Measurements from ENCODE around the gene ZNF146.
"Not testable (repeated sequence)": the region's sequence is repeated elsewhere in the genome, so short reads cannot be mapped to it uniquely, and the experiment has no call there.

ZNF146 gene
- total RNA-seq = 33.7 to 83.6 reads per million in 2 donors

DNA sequence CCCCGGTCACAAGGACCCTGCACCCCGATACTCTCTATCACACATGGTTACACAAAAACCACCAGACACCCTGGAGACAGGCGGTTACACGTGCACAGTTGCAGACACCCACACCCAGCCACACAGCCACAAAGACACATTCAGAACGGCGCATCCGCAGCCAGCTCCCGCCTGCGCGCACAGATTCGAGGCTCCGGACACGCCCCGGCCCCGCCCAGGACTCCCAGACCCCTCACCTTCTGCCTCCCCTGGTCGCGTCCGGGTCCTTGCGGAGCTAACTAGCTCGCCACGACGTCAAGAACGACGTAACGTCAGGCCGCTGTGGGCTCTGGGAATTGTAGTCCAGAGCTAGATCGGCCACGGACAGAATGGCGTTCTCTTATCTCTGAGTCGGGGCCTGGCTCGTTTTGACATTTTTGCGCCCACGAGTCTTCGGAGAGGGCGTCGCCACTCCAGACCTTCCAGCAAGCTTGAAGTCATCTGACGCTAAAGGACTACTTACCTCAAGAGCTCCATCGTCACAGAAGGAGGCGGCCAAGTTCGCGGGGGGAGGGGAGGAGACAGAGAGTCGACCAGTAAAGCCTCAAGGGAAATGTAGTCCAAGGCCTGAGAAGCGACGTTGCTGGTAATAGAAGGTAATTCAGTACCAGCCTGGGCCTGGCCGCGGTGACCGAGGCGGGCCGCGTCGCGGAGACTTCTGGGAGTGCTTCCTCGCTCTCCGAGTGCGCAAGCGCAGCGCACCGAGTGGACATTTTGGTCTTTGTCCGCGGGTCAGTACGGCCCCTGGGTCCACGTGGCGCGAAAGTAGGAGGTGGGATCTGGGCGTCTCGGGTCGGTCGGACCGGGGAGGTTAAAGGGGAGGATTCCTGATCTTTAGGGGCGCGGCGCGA is at the start of gene ZNF146, which contains the start of gene ZNF565:
Gene ZNF146 (plus strand): TSS at position 721 of the 890 bp plus-strand sequence. CDS start 21,335 bp downstream, outside the sequence.
Gene ZNF565 (minus strand): TSS at position 280 of the 890 bp plus-strand sequence. CDS start 12,680 bp downstream, outside the sequence.
- DNase-seq = peak; percentile 85 to 99 (median 94)

DNA sequence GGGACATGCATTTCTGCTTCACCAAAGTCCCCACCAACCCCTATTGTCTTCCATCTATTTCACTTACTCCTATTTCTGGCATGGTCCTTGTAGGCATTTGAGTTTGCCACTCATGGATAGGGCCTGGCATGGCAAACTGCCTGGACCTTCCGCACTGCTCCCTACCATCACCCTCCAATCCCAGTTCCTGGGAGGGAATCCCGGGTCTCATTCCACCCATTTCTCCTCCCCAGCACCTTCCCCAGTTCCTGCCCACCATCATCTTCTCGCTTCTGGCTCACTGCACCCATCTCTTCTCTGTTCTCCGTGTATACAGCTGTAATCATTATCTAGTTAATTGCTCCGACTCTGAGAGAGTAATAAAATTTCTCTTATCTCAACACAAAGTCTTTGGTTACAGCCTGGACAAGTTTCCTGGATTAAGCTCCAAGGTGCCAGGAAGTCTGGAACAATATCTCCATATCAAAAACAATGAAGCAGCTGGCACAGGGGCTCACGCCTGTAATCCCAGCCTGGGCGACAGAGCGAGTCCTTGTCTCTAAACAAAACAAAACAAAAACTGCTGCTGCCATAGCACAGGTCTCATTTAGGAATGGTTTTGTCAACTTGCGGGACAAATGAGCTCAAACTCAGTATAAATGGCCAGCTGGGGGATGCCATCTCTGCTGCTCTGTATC is 45.7 kb upstream of the ZNF146 start:
- no peak for DNase-seq

DNA sequence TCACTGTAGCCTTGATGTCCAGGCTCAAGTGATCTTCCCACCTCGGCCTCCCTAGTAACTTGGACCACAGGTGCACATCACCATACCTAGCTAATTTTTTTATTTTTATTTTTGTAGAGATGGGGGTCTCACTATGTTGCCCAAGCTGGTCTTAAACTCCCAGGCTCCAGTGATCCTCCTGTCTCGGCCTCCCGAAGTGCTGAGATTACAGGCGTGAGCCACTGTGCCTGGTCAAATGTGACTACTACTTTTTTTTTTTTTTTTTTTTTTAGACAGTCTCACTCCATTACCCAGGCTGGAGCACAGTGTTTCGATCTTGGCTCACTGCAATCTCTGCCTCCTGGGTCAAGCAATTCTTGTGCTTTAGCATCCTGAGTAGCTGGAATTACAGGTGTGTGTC is 42.1 kb upstream of the ZNF146 start:
- DNase-seq = no peak

DNA sequence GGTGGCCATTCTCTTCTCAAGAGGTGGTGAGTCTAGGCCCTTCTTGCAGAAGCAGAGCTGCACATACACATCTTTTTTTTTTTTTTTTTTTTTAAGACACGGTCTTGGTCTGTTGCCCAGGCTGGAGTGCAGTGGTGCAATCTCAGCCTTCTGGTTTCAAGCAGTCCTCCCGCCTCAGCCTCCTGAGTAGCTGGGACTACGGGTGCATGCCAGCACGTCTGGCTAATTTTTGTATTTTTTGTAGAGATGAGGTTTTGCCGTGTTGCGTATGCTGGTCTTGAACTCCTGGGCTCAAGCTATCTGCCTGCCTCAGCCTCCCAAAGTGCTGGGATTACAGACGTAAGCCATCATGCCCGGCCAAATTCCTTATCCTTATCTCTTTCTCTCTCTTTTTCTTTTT is 41.1 kb upstream of the ZNF146 start:
- not testable (repeated sequence) for DNase-seq

- DNase-seq = not testable (repeated sequence)
These were observed 35.8 kb upstream of the ZNF146 start for GRCh38 chr19:36179077-36179476.

DNA sequence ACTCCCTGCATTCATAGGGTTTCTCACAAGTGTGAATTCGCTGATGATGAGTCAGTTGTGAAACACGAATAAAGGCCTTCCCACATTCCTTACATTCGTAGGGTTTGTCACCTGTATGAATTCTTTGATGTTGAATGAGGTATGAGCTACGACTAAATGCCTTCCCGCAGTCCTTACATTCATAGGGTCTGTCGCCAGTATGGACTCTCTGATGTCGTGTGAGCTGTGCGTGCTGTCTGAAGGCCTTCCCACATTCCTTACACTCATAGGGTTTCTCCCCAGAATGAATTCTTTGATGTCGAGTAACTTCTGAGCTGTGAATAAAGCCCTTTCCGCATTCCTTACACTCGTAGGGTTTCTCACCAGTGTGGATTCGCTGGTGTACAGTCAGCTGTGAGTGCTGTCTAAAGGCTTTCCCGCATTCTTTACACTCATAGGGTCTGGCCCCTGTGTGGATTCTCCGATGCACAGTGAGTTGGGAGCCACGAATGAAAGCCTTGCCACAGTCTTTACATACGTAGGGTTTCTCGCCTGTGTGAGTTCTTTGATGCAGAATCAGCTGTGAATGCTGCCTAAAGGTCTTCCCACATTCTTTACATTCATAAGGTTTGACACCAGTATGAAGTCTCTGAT is 32.2 kb upstream of the ZNF146 start:
- no peak for DNase-seq

DNA sequence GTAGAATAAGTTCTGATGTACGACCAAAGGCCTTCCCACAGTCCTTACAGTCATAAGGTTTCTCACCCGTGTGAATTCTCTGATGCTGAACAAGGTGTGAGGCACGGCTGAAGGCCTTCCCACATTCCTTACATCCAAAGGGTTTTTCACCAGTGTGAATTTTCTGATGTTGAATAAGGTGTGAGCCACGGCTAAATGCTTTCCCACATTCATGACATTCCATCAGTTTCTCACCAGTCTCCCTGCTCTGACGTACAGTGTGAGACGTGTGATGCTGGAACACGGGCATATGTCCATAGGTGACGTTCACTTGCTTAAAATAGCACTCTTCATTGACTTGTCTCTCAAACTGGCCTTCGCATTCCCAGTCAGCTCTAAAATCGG is 31.7 kb upstream of the ZNF146 start:
- no peak for DNase-seq

DNA sequence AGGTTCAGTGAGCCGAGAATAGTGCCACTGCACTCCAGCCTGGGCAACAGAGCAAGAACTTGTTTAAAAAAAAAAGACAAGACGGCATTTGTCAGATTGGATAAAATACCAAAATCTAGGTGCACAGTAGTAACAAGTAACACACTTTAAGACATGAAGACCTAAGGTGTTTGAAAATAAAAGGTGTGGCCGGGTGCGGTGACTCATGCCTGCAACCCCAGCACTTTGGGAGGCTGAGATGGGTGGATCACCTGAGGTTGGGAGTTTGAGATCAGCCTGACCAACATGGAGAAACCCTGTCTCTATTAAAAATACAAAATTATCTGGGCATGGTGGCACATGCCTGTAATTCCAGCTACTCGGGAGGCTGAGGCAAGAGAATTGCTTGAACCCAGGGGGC is 28.2 kb upstream of the ZNF146 start:
- DNase-seq = not testable (repeated sequence)

GRCh38 chr19:36196249-36196648 is 18.7 kb upstream of the ZNF146 start:
- DNase-seq = no peak

DNA sequence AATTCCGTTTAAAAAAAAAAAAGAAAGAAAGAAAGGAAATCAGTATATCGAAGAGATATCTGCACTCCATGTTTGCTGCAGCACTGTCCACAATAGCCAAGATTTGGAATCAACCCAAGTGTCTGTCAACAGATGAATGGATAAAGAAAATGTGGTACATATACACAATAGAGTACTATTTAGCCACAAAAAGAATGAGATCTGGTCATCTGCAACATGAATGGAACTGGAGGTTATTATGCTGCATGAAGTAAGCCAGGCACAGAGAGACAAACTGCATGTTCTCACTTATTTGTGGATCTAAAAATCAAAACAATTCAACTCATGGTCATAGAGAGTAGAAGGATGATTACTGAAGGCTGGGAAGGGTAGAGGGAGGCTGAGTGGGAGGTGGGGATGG is 16.8 kb upstream of the ZNF146 start:
- DNase-seq = no peak

DNA sequence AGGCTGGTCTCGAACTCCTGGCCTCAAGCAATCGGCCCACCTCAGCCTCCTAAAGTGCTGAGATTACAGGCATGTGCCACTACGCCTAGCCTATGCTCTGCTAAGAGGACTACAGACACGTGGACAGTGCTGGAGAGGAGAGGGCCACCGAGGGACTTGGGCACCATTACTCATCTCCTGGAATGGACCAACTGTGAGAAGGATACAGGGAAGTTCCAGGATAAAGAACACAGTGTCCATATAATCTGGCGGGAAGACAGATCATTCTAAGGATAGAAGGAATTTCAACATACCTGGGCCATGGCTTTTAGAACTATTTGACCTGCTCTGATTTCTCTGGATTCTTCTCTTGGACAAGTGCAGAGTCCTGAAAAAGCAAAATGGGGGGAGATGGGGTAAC is 13.2 kb upstream of the ZNF146 start:
- DNase-seq = no peak

GRCh38 chr19:36203293-36203692 is 11.6 kb upstream of the ZNF146 start:
- no peak for DNase-seq

- no peak for DNase-seq
These were observed 7.2 kb upstream of the ZNF146 start for GRCh38 chr19:36207605-36208252.

GRCh38 chr19:36209372-36209771 is 5.5 kb upstream of the ZNF146 start:
- no peak for DNase-seq

GRCh38 chr19:36210497-36210896 is 4.4 kb upstream of the ZNF146 start:
- no peak for DNase-seq

DNA sequence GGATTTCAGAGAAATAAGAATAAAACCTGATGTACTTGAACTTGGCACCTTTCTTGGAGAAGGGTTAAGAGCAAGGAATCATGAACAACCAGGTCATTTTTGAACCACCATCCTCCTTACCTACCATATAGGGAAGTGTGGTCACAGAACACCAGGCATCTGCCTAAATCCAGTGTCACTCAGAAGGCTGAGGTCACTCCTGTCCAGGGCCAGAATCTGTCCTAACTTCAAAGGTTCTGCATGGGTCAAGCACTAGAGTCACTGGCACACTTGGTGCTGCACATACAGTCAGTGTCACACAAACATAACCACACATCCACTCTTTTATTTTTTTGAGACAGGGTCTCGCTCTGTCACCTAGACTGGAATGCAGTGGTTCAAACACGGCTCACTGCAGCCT is 2.0 kb upstream of the ZNF146 start:
- DNase-seq = no peak

DNA sequence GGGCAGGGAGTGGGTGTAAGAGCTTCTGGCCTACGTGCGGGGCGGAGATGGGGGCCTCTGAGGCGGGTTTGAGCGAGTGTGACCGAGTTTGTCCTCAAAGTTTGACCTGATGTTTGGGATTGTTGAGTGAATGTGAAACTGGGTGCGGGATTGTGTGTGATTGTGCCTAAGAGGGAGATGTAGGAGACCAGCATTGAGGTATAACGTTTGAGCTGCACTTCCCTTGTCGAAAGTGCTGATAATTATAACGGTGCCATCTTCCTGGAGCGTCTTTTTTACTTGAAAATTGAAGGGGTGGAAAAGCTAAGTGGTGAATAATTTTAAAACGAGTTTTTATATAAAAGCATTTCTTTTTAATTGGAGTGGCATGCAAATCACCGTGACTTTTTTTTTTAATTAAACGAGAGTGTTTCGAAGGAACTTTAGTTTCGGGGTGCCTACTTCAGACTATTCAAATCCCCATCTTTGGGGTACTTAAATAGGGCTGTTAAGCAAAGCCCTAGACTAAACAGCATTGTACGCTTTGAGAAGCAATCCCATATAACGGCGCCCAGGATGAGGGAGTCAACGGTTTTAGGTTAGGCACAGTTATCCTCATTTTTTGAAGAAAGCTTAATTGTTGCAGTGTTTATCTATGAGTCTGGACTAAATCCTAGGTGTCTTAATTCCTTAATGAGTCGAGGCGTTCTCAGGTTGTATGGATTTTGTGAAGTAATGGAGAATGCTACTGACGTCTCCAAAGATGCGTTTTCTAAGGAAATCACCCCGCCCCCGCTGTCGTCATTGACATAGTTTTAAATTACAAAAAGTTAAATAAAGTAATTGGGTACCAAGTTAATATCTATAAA is 594 bp downstream of the ZNF146 start:
- peak in 1 of 5 experiments; percentile 35 for DNase-seq

DNA sequence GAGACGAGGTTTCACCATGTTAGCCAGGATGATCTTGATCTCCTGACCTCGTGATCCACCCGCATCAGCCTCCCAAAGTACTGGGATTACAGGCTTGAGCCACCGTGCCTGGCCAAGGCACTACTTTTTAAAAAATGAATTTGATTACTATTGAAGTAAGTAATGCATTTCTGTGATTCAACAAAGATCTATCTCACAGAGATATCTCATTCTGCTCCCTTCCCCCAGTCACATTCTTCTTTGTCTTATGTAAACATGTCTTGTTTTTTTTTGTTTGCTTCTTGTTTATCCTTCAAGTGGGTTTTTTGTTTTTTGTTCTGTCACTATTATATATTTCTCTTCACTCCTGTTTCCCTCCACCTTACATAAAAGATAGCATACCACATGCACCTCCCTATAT is 6.6 kb downstream of the ZNF146 start:
- no peak for DNase-seq

GRCh38 chr19:36222503-36222902 is 7.6 kb downstream of the ZNF146 start:
- DNase-seq = no peak

GRCh38 chr19:36225219-36225892 is 10.4 kb downstream of the ZNF146 start:
- no peak for DNase-seq

GRCh38 chr19:36233626-36234025 is 18.7 kb downstream of the ZNF146 start:
- not testable (repeated sequence) for DNase-seq
